H1 (cell line): ENCODE measurements around the gene ITSN1.

Experiments used
- BACH1 ChIP-seq: IDR thresholded peaks from 2 replicates; pipeline ENCODE4 v1.6.1; 2012; ENCODE audit warnings: low read length, improper control_type of control experiment
- CHD1 ChIP-seq: IDR thresholded peaks from 2 replicates; pipeline ENCODE4 v1.6.1; 2012; ENCODE audit warnings: low read depth, low read length, improper control_type of control experiment
- CTCF ChIP-seq, 3 experiments: IDR thresholded peaks; 1 replicate in 2 of 3; 2 replicates in 1 of 3; pipeline versions ENCODE4 v1.5.1 to v1.6.1; 2011; ENCODE audit warnings: low read length in 3 of 3, mild to moderate bottlenecking in 3 of 3, inconsistent platforms in 2 of 3, low read depth in 1 of 3, moderate library complexity in 1 of 3; ENCODE audit not compliant: insufficient read depth in 1 of 3; ENCODE audit errors: control extremely low read depth in 1 of 3
- EZH2 ChIP-seq: fragments of 200-600 bp; sonication (generic); IDR thresholded peaks from 2 replicates; pipeline ENCODE4 v1.7.1; 2012; ENCODE audit warnings: low read depth, mild to moderate bottlenecking, moderate library complexity, low read length, inconsistent platforms; ENCODE audit not compliant: severe bottlenecking
- HDAC2 ChIP-seq, 2 experiments: fragments of 300-600 bp in 1 of 2; sonication (generic) in 1 of 2; IDR thresholded peaks; 2 replicates each; pipeline ENCODE4 v1.6.1; 2011 to 2012; ENCODE audit warnings: low read depth in 2 of 2, low read length in 2 of 2, mild to moderate bottlenecking in 2 of 2, moderate library complexity in 2 of 2, borderline replicate concordance in 1 of 2, inconsistent platforms in 1 of 2
- JUND ChIP-seq: IDR thresholded peaks from 2 replicates; pipeline ENCODE4 v1.6.1; 2011; ENCODE audit warnings: mild to moderate bottlenecking, improper control_type of control experiment, low read length
- POLR2A ChIP-seq, 2 experiments: IDR thresholded peaks; 1 replicate in 1 of 2; 2 replicates in 1 of 2; pipeline ENCODE4 v1.6.1; 2011; ENCODE audit warnings: low read depth in 2 of 2, low read length in 2 of 2, mild to moderate bottlenecking in 2 of 2; ENCODE audit errors: control extremely low read depth in 1 of 2
- POLR2AphosphoS5 ChIP-seq: IDR thresholded peaks from 2 replicates; pipeline ENCODE4 v1.6.1; 2011; ENCODE audit warnings: low read depth, low read length
- RXRA ChIP-seq: IDR thresholded peaks from 2 replicates; pipeline ENCODE4 v1.6.1; 2011; ENCODE audit warnings: low read depth, mild to moderate bottlenecking, low read length, moderate library complexity; ENCODE audit not compliant: insufficient read depth
- SP4 ChIP-seq: IDR thresholded peaks from 2 replicates; pipeline ENCODE4 v1.6.1; 2012; ENCODE audit warnings: low read length, inconsistent platforms
- TAF1 ChIP-seq: IDR thresholded peaks from 2 replicates; pipeline ENCODE4 v1.6.1; 2011; ENCODE audit warnings: mild to moderate bottlenecking, low read depth, low read length

DNA sequence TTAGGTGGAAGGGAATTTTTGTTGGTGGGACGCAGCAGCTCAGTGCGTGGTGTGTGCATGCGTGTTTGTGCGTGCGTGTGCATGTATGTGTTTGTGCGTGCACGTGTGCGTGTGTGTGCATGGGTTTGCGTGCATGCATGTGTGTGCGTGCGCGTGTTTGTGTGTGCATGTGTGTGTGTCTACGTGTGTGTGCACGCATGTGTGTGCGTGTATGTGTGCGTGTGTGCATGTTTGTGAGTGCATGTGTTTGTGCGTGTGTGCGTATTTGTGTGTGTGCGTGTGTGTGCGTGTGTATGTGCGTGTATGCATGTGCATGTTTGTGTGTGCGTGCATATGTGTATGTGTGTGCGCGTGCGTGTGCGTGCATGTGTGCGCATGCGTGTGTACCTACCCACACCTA lies 253.1 kb downstream of the ITSN1 start:
- TF ChIP-seq CTCF (IDR thresholded peaks at IDR 0.05; ENCODE audit: control extremely low read depth in 1 of 3, insufficient read depth in 1 of 3, low read depth in 1 of 3, low read length in 3 of 3) (no peak), TAF1 (no peak), SP4 (no peak), EZH2 (no peak), BACH1 (no peak), POLR2A (IDR thresholded peaks at IDR 0.05; ENCODE audit: control extremely low read depth in 1 of 2, low read depth in 2 of 2, low read length in 2 of 2) (no peak), HDAC2 (IDR thresholded peaks at IDR 0.05; ENCODE audit: borderline replicate concordance in 1 of 2, low read depth in 2 of 2, low read length in 2 of 2) (no peak), JUND (no peak), CHD1 (no peak), POLR2AphosphoS5 (no peak), RXRA (no peak)
